MCF 10A (cell line): ENCODE data around the gene SPEM2. TPM values are rescaled to one million over a fixed set of nuclear protein-coding genes. Genes with fewer than 3 reads are reported as not detected.

Experiments used
- BruUV-seq: library from RNA; stranded (reverse); fragments of 400-500 nt; replicated peaks from 2 replicates; lab custom pipeline; 2021; lab: Mats Ljungman, UMichigan
- CTCF ChIA-PET: fragments of 300-600 bp; sonication (Branson Sonifier 250); formaldehyde crosslinking; extraction: SDS; loops from one replicate; lab custom pipeline; 2021; ENCODE audit warnings: antibody characterized with exemption, inconsistent platforms; lab: Yijun Ruan, JAX
- POLR2A ChIA-PET: fragments of 300-600, 350-650 bp; sonication (Branson Sonifier 250); formaldehyde crosslinking; extraction: SDS; loops from one replicate; lab custom pipeline; 2020; ENCODE audit warnings: antibody characterized with exemption, inconsistent platforms; lab: Yijun Ruan, JAX
- DNase-seq: peaks from one replicate; pipeline ENCODE4 v3.0.0-alpha.2; 2018; ENCODE audit not compliant: unreplicated experiment
- H3K27ac Mint-ChIP-seq: one replicate; pipeline ENCODE4 v1.8.0; 2022; ENCODE audit warnings: mild to moderate bottlenecking, low read depth, mixed read lengths; ENCODE audit not compliant: unreplicated experiment
- H3K27me3 Mint-ChIP-seq: one replicate; pipeline ENCODE4 v1.8.0; 2022; ENCODE audit warnings: mixed read lengths; ENCODE audit not compliant: insufficient read depth, unreplicated experiment
- H3K36me3 Mint-ChIP-seq: one replicate; pipeline ENCODE4 v1.8.0; 2022; ENCODE audit warnings: mild to moderate bottlenecking, moderate library complexity, mixed read lengths; ENCODE audit not compliant: insufficient read depth, unreplicated experiment
- H3K4me1 Mint-ChIP-seq: one replicate; pipeline ENCODE4 v1.8.0; 2022; ENCODE audit warnings: mixed read lengths; ENCODE audit not compliant: insufficient read depth, unreplicated experiment
- H3K4me3 Mint-ChIP-seq: one replicate; pipeline ENCODE4 v1.8.0; 2022; ENCODE audit warnings: mild to moderate bottlenecking, moderate library complexity, mixed read lengths; ENCODE audit not compliant: unreplicated experiment
- H3K9me3 Mint-ChIP-seq: one replicate; pipeline ENCODE4 v1.8.0; 2022; ENCODE audit warnings: mixed read lengths; ENCODE audit not compliant: unreplicated experiment
- intact Hi-C: fragments of 100-400 bp; cut with micrococcal nuclease; formaldehyde crosslinking; loops from 2 replicates; pipeline ENCODE4 v1.14.1; 2022
- total RNA-seq: library from RNA; stranded (reverse); gene quantifications from 2 replicates; pipeline ENCODE4 v1.2.3, GENCODE V29; 2022
- TF ChIP-seq, protein P1 (sequence below): fragments of 200-600 bp; IDR thresholded peaks from one replicate; pipeline ENCODE4 v1.8.0; 2022; ENCODE audit warnings: antibody characterized with exemption, mild to moderate bottlenecking; ENCODE audit not compliant: unreplicated experiment

SPEM2 gene
- total RNA-seq, 1 experiment from 2014 or later: not detected

DNA sequence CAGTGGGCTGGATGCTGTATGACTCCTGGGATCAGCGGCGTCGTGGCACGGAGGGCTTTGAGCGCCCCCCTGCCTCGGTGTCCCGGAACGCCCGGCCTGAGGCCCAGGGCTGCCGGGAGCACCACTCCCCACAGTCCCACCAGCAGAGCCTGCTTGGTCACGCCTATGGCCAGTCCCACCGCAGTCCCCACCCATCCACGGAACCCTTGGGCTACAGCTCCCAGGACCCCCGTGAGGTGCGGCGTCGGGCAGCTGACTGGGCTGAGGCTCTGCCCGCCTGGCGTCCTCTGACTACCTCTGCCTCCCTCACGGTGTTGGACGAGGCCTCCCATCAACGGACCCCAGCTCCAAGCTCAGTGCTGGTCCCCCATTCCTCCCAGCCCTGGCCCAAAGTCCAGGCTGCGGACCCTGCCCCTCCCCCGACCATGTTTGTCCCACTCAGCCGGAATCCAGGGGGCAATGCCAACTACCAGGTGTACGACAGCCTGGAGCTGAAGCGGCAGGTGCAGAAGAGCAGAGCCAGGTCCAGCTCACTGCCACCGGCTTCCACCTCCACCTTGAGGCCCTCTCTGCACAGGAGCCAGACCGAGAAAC, 1.6 kb downstream of the SPEM2 start:
- CTCF ChIA-PET: interaction anchor here (0.6 to 1.1 kb wide), 3 partner anchors 21 to 133 kb away, joined by 3 read pairs; no protein-coding TSS in a partner anchor

DNA sequence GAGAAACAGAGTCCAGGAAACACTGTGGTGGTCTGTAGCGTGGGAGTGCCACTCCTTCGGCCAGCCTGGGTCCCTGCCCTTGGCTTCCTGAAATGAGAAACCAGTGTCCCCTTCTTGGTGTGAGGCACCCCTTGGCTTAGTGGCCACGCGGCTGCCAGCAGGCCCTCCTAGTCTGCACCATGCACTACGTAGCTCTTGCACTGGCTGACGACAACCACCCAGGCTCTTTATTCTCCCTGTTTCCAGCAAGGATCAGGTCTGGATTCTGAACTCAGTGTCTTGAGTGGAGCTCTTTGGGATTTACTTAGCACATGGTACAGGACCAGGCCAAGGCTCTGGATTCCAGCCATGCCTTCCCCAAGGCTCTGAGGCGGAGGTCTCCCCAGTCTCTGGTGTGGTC, 2.1 kb downstream of the SPEM2 start:
- Mint-ChIP-seq H3K27ac (no peak overlapping the region), H3K4me3 (no peak overlapping the region), H3K4me1 (no peaks in the 10 kb centered on the region), H3K27me3 (no peaks in the 10 kb centered on the region), H3K36me3 (no peaks in the 10 kb centered on the region), H3K9me3 (no peaks in the 10 kb centered on the region)
- BruUV-seq: no TSS peak
- no peak for DNase-seq
- TF ChIP-seq, protein P1, sequence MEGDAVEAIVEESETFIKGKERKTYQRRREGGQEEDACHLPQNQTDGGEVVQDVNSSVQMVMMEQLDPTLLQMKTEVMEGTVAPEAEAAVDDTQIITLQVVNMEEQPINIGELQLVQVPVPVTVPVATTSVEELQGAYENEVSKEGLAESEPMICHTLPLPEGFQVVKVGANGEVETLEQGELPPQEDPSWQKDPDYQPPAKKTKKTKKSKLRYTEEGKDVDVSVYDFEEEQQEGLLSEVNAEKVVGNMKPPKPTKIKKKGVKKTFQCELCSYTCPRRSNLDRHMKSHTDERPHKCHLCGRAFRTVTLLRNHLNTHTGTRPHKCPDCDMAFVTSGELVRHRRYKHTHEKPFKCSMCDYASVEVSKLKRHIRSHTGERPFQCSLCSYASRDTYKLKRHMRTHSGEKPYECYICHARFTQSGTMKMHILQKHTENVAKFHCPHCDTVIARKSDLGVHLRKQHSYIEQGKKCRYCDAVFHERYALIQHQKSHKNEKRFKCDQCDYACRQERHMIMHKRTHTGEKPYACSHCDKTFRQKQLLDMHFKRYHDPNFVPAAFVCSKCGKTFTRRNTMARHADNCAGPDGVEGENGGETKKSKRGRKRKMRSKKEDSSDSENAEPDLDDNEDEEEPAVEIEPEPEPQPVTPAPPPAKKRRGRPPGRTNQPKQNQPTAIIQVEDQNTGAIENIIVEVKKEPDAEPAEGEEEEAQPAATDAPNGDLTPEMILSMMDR: no peak
- ChIA-PET POLR2A (no interaction called here), CTCF (interaction anchor here (1.1 kb wide), 1 partner anchor 133 kb away, joined by 3 read pairs; no protein-coding TSS in a partner anchor)
- intact Hi-C loops: no loop called here

More for the DNA sequence above, 1.6 kb downstream of the SPEM2 start:
- no peak overlapping the region for H3K27ac Mint-ChIP-seq
- H3K36me3 Mint-ChIP-seq: no peaks in the 10 kb centered on the region
- POLR2A ChIA-PET: no interaction called here
- no peak overlapping the region for H3K4me3 Mint-ChIP-seq
- no peaks in the 10 kb centered on the region for H3K9me3 Mint-ChIP-seq
- no peak for DNase-seq
- H3K4me1 Mint-ChIP-seq: no peaks in the 10 kb centered on the region
- TF ChIP-seq, protein P1: no peak
- intact Hi-C loops: no loop called here
- BruUV-seq: no TSS peak
- H3K27me3 Mint-ChIP-seq: no peaks in the 10 kb centered on the region

DNA sequence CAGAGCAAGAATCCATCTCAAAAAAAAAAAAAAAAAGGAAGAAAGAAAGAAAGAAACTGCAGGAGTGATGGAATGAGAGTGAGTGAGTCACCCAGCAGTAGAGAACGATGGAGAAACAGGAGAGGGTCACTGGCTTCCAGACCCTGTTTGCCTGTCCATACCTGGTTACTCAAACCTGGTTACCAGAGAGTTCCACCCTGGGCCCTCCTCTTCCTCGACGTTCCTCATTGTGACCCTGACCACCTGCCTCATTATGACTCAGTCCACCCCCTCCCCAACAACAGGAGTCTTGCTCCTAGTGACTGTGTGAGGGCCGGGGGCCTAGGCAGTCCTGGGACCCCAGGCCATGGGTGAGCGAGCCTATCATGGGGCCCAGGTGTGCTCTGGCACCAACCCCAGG, 3.1 kb downstream of the SPEM2 start, which contains the start of gene SPEM3:
Gene SPEM3 (plus strand): TSS at position 301 of the 400 bp plus-strand sequence. CDS start 46 bp downstream, at position 347.
- TF ChIP-seq, protein P1: no peak
- no peak for DNase-seq
- H3K9me3 Mint-ChIP-seq: no peaks in the 10 kb centered on the region
- ChIA-PET CTCF (no interaction called here), POLR2A (no interaction called here)
- no peaks in the 10 kb centered on the region for H3K36me3 Mint-ChIP-seq
- no peaks in the 10 kb centered on the region for H3K27me3 Mint-ChIP-seq
- no TSS peak for BruUV-seq
- intact Hi-C loops: no loop called here
- no peaks in the 10 kb centered on the region for H3K4me1 Mint-ChIP-seq
- no peak within 1 kb of the TSS for H3K27ac Mint-ChIP-seq
- H3K4me3 Mint-ChIP-seq: no peak within 1 kb of the TSS

DNA sequence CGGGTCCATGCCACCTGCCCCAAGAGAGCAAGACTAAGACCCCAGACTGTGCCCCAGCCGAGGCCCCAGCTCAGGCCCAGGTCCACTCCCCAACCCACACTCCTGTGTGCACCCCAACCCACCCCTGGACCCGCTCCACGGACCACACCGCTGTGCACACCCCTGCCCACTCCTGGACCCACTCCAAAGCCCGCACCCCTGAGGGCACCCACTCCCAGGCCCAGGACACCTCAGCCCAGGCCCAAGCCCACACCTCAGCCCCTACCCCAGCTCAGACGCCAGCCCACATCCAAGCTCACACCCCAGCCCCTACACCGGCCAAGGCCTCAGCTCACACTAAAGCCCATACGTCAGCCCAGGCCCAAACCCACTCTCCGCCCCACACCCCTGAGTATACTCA, 4.3 kb downstream of the SPEM2 start:
- intact Hi-C loops: loop anchor here (10.0 kb wide), 1 partner anchor 255 kb away; the partner anchor contains the start of genes TP53 and WRAP53
- Mint-ChIP-seq H3K27me3 (no peaks in the 10 kb centered on the region), H3K9me3 (no peaks in the 10 kb centered on the region), H3K27ac (no peak overlapping the region), H3K36me3 (no peaks in the 10 kb centered on the region), H3K4me1 (no peaks in the 10 kb centered on the region), H3K4me3 (no peak overlapping the region)
- no peak for DNase-seq
- CTCF ChIA-PET: interaction anchor here (1.2 kb wide), 1 partner anchor 73 kb away, joined by 5 read pairs; no protein-coding TSS in a partner anchor
- TF ChIP-seq, protein P1: no peak
- POLR2A ChIA-PET: no interaction called here
- no TSS peak for BruUV-seq
